Measurements from ENCODE around the gene PLXNA4. TPM values are rescaled to one million over a fixed set of nuclear protein-coding genes. Genes with fewer than 3 reads are reported as not detected.

The PLXNA4 gene
- total and polyA plus RNA-seq, 2 experiments from 2014 or later = 1.9 to 4.8 TPM

DNA sequence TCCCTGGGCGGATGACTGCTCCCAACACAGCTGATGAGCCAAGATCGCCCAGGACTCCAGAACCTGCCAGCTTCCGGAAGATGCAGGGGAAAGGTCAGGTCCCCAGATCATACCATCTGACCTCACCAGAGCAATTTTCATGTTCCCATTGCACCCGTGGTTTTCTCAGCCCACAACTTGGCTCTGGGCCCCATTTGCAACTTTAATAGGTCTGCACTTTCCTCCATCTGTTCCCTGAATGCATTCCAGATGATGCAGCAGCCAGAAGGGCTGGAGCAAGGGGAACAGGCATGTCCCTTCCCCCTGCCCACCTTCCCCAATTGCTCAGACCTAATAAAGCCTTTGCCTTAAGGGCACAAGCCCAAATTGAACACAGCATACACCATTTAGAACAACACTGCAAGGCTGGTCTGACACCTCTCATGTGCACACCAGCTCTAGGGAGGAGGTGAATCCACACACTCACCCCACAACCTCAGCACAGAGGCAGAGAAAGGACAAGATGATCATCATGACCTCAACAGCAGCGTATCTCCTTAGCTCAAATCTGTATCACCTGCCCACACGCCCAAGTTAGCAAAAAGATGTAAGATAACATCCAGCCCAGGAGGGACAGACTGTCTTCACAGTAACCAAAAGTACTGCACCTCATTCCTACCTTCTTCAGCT, 87.5 kb downstream of the PLXNA4 start:
- Histone ChIP-seq H2AFZ (no peak overlapping the region), H3K4me2 (no peak overlapping the region), H3K4me3 (no peak overlapping the region), H3K9me2 (replicated peaks; ENCODE audit: insufficient read depth) (no peaks in the 10 kb centered on the region), H3K27ac (no peak overlapping the region), H3K4me1 (ENCODE audit: insufficient read depth) (no peaks in the 10 kb centered on the region), H4K20me1 (ENCODE audit: insufficient read depth, poor library complexity, severe bottlenecking) (no peaks in the 10 kb centered on the region), H3K79me2 (no peaks in the 10 kb centered on the region), H3K9me3 (ENCODE audit: low read depth) (no peaks in the 10 kb centered on the region), H3K36me3 (replicated peaks; ENCODE audit: insufficient read depth, low read depth) (no peaks in the 10 kb centered on the region), H3K27me3 (no peaks in the 10 kb centered on the region)
- 69% methylated on average over 6 of the region's 6 CpGs for WGBS (ENCODE audit: low lambda C conversion rate, missing lambda C conversion rate)
- TF ChIP-seq EZH2phosphoT487 (IDR thresholded peaks at IDR 0.05; ENCODE audit: low read depth, severe bottlenecking, unreplicated experiment) (no peak), EZH2 (IDR thresholded peaks at IDR 0.05; ENCODE audit: borderline replicate concordance) (no peak)
- TF ChIP-seq, protein P1, sequence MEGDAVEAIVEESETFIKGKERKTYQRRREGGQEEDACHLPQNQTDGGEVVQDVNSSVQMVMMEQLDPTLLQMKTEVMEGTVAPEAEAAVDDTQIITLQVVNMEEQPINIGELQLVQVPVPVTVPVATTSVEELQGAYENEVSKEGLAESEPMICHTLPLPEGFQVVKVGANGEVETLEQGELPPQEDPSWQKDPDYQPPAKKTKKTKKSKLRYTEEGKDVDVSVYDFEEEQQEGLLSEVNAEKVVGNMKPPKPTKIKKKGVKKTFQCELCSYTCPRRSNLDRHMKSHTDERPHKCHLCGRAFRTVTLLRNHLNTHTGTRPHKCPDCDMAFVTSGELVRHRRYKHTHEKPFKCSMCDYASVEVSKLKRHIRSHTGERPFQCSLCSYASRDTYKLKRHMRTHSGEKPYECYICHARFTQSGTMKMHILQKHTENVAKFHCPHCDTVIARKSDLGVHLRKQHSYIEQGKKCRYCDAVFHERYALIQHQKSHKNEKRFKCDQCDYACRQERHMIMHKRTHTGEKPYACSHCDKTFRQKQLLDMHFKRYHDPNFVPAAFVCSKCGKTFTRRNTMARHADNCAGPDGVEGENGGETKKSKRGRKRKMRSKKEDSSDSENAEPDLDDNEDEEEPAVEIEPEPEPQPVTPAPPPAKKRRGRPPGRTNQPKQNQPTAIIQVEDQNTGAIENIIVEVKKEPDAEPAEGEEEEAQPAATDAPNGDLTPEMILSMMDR (IDR thresholded peaks at IDR 0.05; ENCODE audit: poor library complexity) = no peak
- no peak for DNase-seq (ENCODE audit: low spot score)

- Histone ChIP-seq H3K79me2 (no peaks in the 10 kb centered on the region), H3K36me3 (replicated peaks; ENCODE audit: insufficient read depth, low read depth) (no peaks in the 10 kb centered on the region), H3K4me3 (no peak overlapping the region), H2AFZ (no peak overlapping the region), H3K27me3 (no peaks in the 10 kb centered on the region), H3K4me1 (ENCODE audit: insufficient read depth) (no peaks in the 10 kb centered on the region), H3K27ac (no peak overlapping the region), H3K9me2 (replicated peaks; ENCODE audit: insufficient read depth) (no peaks in the 10 kb centered on the region), H3K9me3 (ENCODE audit: low read depth) (no peaks in the 10 kb centered on the region), H3K4me2 (no peak overlapping the region), H4K20me1 (ENCODE audit: insufficient read depth, poor library complexity, severe bottlenecking) (no peaks in the 10 kb centered on the region)
- WGBS (ENCODE audit: low lambda C conversion rate, missing lambda C conversion rate) = 44% methylated on average over 6 of the region's 6 CpGs
- DNase-seq (ENCODE audit: low spot score) = no peak
- no peak for TF ChIP-seq EZH2phosphoT487 (IDR thresholded peaks at IDR 0.05; ENCODE audit: low read depth, severe bottlenecking, unreplicated experiment)
- TF ChIP-seq EZH2 (IDR thresholded peaks at IDR 0.05; ENCODE audit: borderline replicate concordance) = no peak
- TF ChIP-seq, protein P1 (IDR thresholded peaks at IDR 0.05; ENCODE audit: poor library complexity) = no peak
These were observed 90.0 kb downstream of the PLXNA4 start for GRCh38 chr7:132486274-132486610.

GRCh38 chr7:132485600-132486273, 90.5 kb downstream of the PLXNA4 start:
- no peaks in the 10 kb centered on the region for H3K9me3 ChIP-seq (ENCODE audit: low read depth)
- no peak overlapping the region for H3K27ac ChIP-seq
- 85% methylated on average over 9 of the region's 9 CpGs for WGBS (ENCODE audit: low lambda C conversion rate, missing lambda C conversion rate)
- no peaks in the 10 kb centered on the region for H4K20me1 ChIP-seq (ENCODE audit: insufficient read depth, poor library complexity, severe bottlenecking)
- no peak overlapping the region for H3K4me3 ChIP-seq
- H3K36me3 ChIP-seq (replicated peaks; ENCODE audit: insufficient read depth, low read depth) = no peaks in the 10 kb centered on the region
- H3K4me2 ChIP-seq = no peak overlapping the region
- no peaks in the 10 kb centered on the region for H3K9me2 ChIP-seq (replicated peaks; ENCODE audit: insufficient read depth)
- no peaks in the 10 kb centered on the region for H3K79me2 ChIP-seq
- no peaks in the 10 kb centered on the region for H3K4me1 ChIP-seq (ENCODE audit: insufficient read depth)
- no peak overlapping the region for H2AFZ ChIP-seq
- TF ChIP-seq EZH2 (IDR thresholded peaks at IDR 0.05; ENCODE audit: borderline replicate concordance) = no peak
- no peak for TF ChIP-seq EZH2phosphoT487 (IDR thresholded peaks at IDR 0.05; ENCODE audit: low read depth, severe bottlenecking, unreplicated experiment)
- TF ChIP-seq, protein P1 (IDR thresholded peaks at IDR 0.05; ENCODE audit: poor library complexity) = no peak
- no peak for DNase-seq (ENCODE audit: low spot score)
- H3K27me3 ChIP-seq = no peaks in the 10 kb centered on the region

Data from hepatocyte (in vitro differentiated cells).